Measurements from ENCODE around the gene KREMEN2. TPM values are rescaled to one million over a fixed set of nuclear protein-coding genes. Genes with fewer than 3 reads are reported as not detected.

KREMEN2 gene
- total and polyA plus RNA-seq, 9 of the 15 experiments (the other 6 are each of a cell fraction or from before 2014, with no cell fraction given) = 0.04 to 7.7 (median 1.5) TPM; not detected in 1

GRCh38 chr16:3004781-3005284 lies 40.8 kb downstream of the KREMEN2 start (continued):
- TF ChIP-seq FOXM1 (IDR thresholded peaks at IDR 0.05; ENCODE audit: low read depth) = no peak
- no peak for TF ChIP-seq FOXM1 (CRISPR knock-in tag; IDR thresholded peaks at IDR 0.05; ENCODE audit: low read depth)
- TF ChIP-seq SMAD4 (CRISPR knock-in tag; conservative IDR thresholded peaks at IDR 0.05) = peak; percentile 58
- no peak for TF ChIP-seq NCOA2 (IDR thresholded peaks at IDR 0.05; ENCODE audit: partially characterized antibody in 2 of 2)
- TF ChIP-seq RAD51 (IDR thresholded peaks at IDR 0.05; ENCODE audit: borderline replicate concordance, low read depth) = peak; percentile 53; the same call in 1 of the 2 replicates
- TF ChIP-seq AFF4 (CRISPR knock-in tag; IDR thresholded peaks at IDR 0.05) = no peak
- no peak for TF ChIP-seq CBFB (CRISPR knock-in tag; IDR thresholded peaks at IDR 0.05)
- peak; percentile 71 for TF ChIP-seq MGA (IDR thresholded peaks at IDR 0.05)

Data from K562 (cell line).